Heart right ventricle (tissue), 16 donors: ENCODE results near the gene CHAC1. TPM values are rescaled to one million over a fixed set of nuclear protein-coding genes. Genes with fewer than 3 reads are reported as not detected.

Experiments used
- ATAC-seq, 8 donors: fragments of 200-7000 bp; cut with Tn5 transposase; one replicate each; pipeline ENCODE4 v1.9.1; 2020; ENCODE audit warnings: mild to moderate bottlenecking in 8 of 8, moderate library complexity in 8 of 8, moderate number of reproducible peaks in 1 of 8
- DNase-seq, 2 donors: peaks; one replicate each; pipeline ENCODE4 v3.0.0-alpha.2; 2020
- H3K27ac ChIP-seq, 10 donors: fragments of 200-600 bp; sonication (generic) in 2 of 10; one replicate each; pipeline versions ENCODE4 v1.5.0 to v1.8.0; 2020 to 2022; ENCODE audit warnings: mild to moderate bottlenecking in 3 of 10
- H3K27me3 ChIP-seq, 7 donors: fragments of 200-600 bp; one replicate each; pipeline ENCODE4 v1.8.0; 2021 to 2022; ENCODE audit warnings: mild to moderate bottlenecking in 2 of 7
- H3K36me3 ChIP-seq, 9 donors: fragments of 200-600 bp; sonication (generic) in 1 of 9; one replicate each; pipeline versions ENCODE4 v1.5.0 to v1.8.0; 2020 to 2022; ENCODE audit warnings: mild to moderate bottlenecking in 2 of 9
- H3K4me1 ChIP-seq, 9 donors: fragments of 200-600 bp; sonication (generic) in 1 of 9; one replicate each; pipeline versions ENCODE4 v1.5.0 to v1.8.0; 2020 to 2022; ENCODE audit warnings: mild to moderate bottlenecking in 4 of 9
- H3K4me3 ChIP-seq, 10 donors: fragments of 200-600 bp; sonication (generic) in 2 of 10; one replicate each; pipeline versions ENCODE4 v1.5.0 to v1.8.0; 2020 to 2022; ENCODE audit warnings: mild to moderate bottlenecking in 7 of 10, moderate library complexity in 2 of 10
- H3K9me3 ChIP-seq, 11 donors: fragments of 200-600 bp in 10 of 11; sonication (generic) in 2 of 11; one replicate each; pipeline versions ENCODE4 v1.5.0 to v1.8.0; 2013 to 2022; ENCODE audit warnings: mild to moderate bottlenecking in 2 of 11, control low read depth in 1 of 11, moderate library complexity in 1 of 11
- CTCF ChIP-seq, 9 donors: fragments of 200-600 bp; sonication (generic) in 2 of 9; IDR thresholded peaks; one replicate each; pipeline versions ENCODE4 v1.5.0 to v1.8.0; 2021 to 2022; ENCODE audit warnings: antibody characterized with exemption in 9 of 9, mild to moderate bottlenecking in 5 of 9, moderate library complexity in 1 of 9
- WGBS, 2 donors: extraction: QIAGEN DNeasy Blood & Tissue Kit; methylation state at CpG; one replicate each; pipeline ENCODE4 v1.1.7; 2013; ENCODE audit warnings: inconsistent platforms in 1 of 2; 5-methylcytosine and 5-hydroxymethylcytosine counted together
- intact Hi-C, 10 donors: fragments of 100-400 bp; cut with DNase I; formaldehyde crosslinking; loops; one replicate each; pipeline versions ENCODE4 v1.11.1 to v1.14.2; 2022
- polyA plus RNA-seq, 2 donors: library from polyadenylated mRNA; stranded (reverse); fragments of 200-250 nt; gene quantifications; one replicate each; pipeline ENCODE4 v1.2.3, GENCODE V29; 2013
- total RNA-seq, 10 donors: library from RNA; stranded (reverse); fragmentation: NEBNext Ultra II Directional in 3 of 10; extraction: Animal tissue kit (Norgen Biotek cat#: 25700) in 3 of 10; gene quantifications; one replicate each; pipeline versions ENCODE4 v1.2.1 to v1.2.4, GENCODE V29; 2021 to 2023
- donor health status: Arrhythmogenic right ventricular cardiomyopathy.
- donor health status: ischemic (EF 13 %, LVEDD 7.1; RV severe dilation, severe dysfunction).
- donor health status: healthy with polysubstance abuse.
- donor health status: DM: no; HTN: yes; CAD: no.
- donor health status: DM: no; HTN: no; CAD: no.
- donor health status: ischemic (EF 25% LVEDD 6.9; RV normal size, moderate dysfunction).
- donor health status: ischemic (EF 25% LVEDD 5.7; RV mildly dilated, moderate dysfunction).
- donor health status: healthy.
- donor health status: DM: yes; HTN: yes; CAD: no.
- donor health status: Ischemic cardiomyopathy.
- donor health status: ischemic (EF 35%, LVEDD 5.7; RV mildly dilated, moderate dysfunction).
- donor health status: nonischemic (EF 11% LVEDD 7.7; RV severe dilation, severe dysfunction).
- donor health status: DM: yes; HTN: yes; CAD: no.
- donor health status: PGD.
- donor health status: ischemic (EF 29% LVEDD 5.4; RV normal size, mild dysfunction).
- donor health status: nonischemic (EF 23%, LVEDD 6.1; RV moderate dilation, normal function).

The CHAC1 gene
- total and polyA plus RNA-seq, 12 donors = 0.31 to 7.6 (median 1.7) TPM

GRCh38 chr15:40932649-40933516, 20.4 kb upstream of the CHAC1 start:
- ATAC-seq (no peak), DNase-seq (no peak)
- H3K4me3 ChIP-seq = peak overlapping the region in 9 of 10 donors; percentile 59 to 96 (median 75)
- peak overlapping the region in 8 of 10 donors; percentile 7 to 96 (median 82) for H3K27ac ChIP-seq
- no peak for TF ChIP-seq CTCF (IDR thresholded peaks at IDR 0.05)
- 62 to 75% methylated on average over 11 of the region's 11 CpGs for WGBS, 2 donors
- H3K36me3 ChIP-seq = peaks cover 0 to 69% (median 11%) of the 10 kb centered on the region in 9 donors
- H3K9me3 ChIP-seq = no peaks in the 10 kb centered on the region
- intact Hi-C loops = no loop called here
- H3K4me1 ChIP-seq = peaks cover 14 to 90% (median 68%) of the 10 kb centered on the region in 9 donors
- H3K27me3 ChIP-seq = peaks cover 5 to 55% (median 25%) of the 10 kb centered on the region in 7 donors

GRCh38 chr15:40933517-40933902, 19.8 kb upstream of the CHAC1 start:
- TF ChIP-seq CTCF (IDR thresholded peaks at IDR 0.05) = no peak
- H3K4me3 ChIP-seq = peak overlapping the region in 8 of 10 donors; percentile 59 to 96 (median 74)
- DNase-seq (no peak), ATAC-seq (no peak)
- peaks cover 2 to 49% (median 19%) of the 10 kb centered on the region in 7 donors for H3K27me3 ChIP-seq
- H3K36me3 ChIP-seq = peaks cover 0 to 71% (median 14%) of the 10 kb centered on the region in 9 donors
- intact Hi-C loops = no loop called here
- H3K4me1 ChIP-seq = peaks cover 8 to 90% (median 68%) of the 10 kb centered on the region in 9 donors
- H3K27ac ChIP-seq = peak overlapping the region in 6 of 10 donors; percentile 39 to 96 (median 86)
- 46 to 75% methylated on average over 3 of the region's 3 CpGs for WGBS, 2 donors
- H3K9me3 ChIP-seq = no peaks in the 10 kb centered on the region

- Histone ChIP-seq H3K27me3 (peaks cover 0 to 39% (median 9%) of the 10 kb centered on the region in 7 donors), H3K36me3 (peaks cover 0 to 81% (median 14%) of the 10 kb centered on the region in 9 donors), H3K27ac (peak overlapping the region in 4 of 10 donors; percentile 61 to 96 (median 88)), H3K9me3 (no peaks in the 10 kb centered on the region), H3K4me1 (peaks cover 7 to 90% (median 63%) of the 10 kb centered on the region in 9 donors), H3K4me3 (peak overlapping the region in 7 of 10 donors; percentile 15 to 96 (median 77))
- intact Hi-C loops = no loop called here
- no peak for DNase-seq
- ATAC-seq = no peak
- 83 to 90% methylated on average over 6 of the region's 6 CpGs for WGBS, 2 donors
- TF ChIP-seq CTCF (IDR thresholded peaks at IDR 0.05) = no peak
These were observed 18.8 kb upstream of the CHAC1 start for GRCh38 chr15:40934457-40934856.

- H3K4me1 ChIP-seq = peaks cover 13 to 92% (median 67%) of the 10 kb centered on the region in 9 donors
- TF ChIP-seq CTCF (IDR thresholded peaks at IDR 0.05) = no peak
- H3K27ac ChIP-seq = peak overlapping the region in 9 of 10 donors; percentile 17 to 96 (median 80)
- H3K27me3 ChIP-seq = peaks cover 0 to 21% (median 0%) of the 10 kb centered on the region in 7 donors
- H3K4me3 ChIP-seq = peak overlapping the region in 9 of 10 donors; percentile 0 to 96 (median 72)
- WGBS, 2 donors = 75 to 76% methylated on average over 31 of the region's 31 CpGs
- H3K36me3 ChIP-seq = peaks cover 0 to 75% (median 14%) of the 10 kb centered on the region in 9 donors
- DNase-seq (no peak), ATAC-seq (no peak)
- no peaks in the 10 kb centered on the region for H3K9me3 ChIP-seq
- intact Hi-C loops = no loop called here
These were observed 17.0 kb upstream of the CHAC1 start for GRCh38 chr15:40936234-40936708.
